Measurements from ENCODE around the gene PRICKLE4. TPM values are rescaled to one million over a fixed set of nuclear protein-coding genes. Genes with fewer than 3 reads are reported as not detected.
"Not testable (repeated sequence)": the region's sequence is repeated elsewhere in the genome, so short reads cannot be mapped to it uniquely, and the experiment has no call there.

The PRICKLE4 gene
- total and polyA plus RNA-seq, 2 of the 13 experiments (the other 11 are each of a cell fraction or from before 2014, with no cell fraction given), result 0.92 to 1.2 TPM

- BruUV-seq (replicated peaks), result no TSS peak
- Histone ChIP-seq H3K9ac (ENCODE audit: insufficient read depth, low read depth, low read length) (no peak overlapping the region), H3K79me2 (ENCODE audit: insufficient read depth, low read length) (no peaks in the 10 kb centered on the region), H3K4me1 (ENCODE audit: insufficient read depth, low read length) (no peaks in the 10 kb centered on the region), H4K20me1 (ENCODE audit: insufficient read depth, low read length) (no peaks in the 10 kb centered on the region), H3K36me3 (replicated peaks in 1 of 2; ENCODE audit: control insufficient read depth in 1 of 2, insufficient read depth in 2 of 2, low read length in 2 of 2) (0 out of 5 replicates have a peak, but pooled peaks cover 0 to 5% of the 10 kb centered on the region in 2 experiments), H3K27me3 (ENCODE audit: control insufficient read depth in 1 of 2, insufficient read depth in 2 of 2, low read length in 2 of 2) (no peaks in the 10 kb centered on the region), H3K4me2 (ENCODE audit: low read depth, low read length) (no peak overlapping the region), H3K4me3 (replicated peaks in 1 of 3; ENCODE audit: insufficient read depth in 1 of 3, low read depth in 2 of 3, low read length in 3 of 3) (no peak overlapping the region), H2AFZ (ENCODE audit: low read length) (no peak overlapping the region), H3K27ac (ENCODE audit: extremely low read length, insufficient read depth, low read length) (no peak overlapping the region), H3K9me3 (ENCODE audit: low read length) (no peaks in the 10 kb centered on the region)
- ChIA-PET CTCF (ENCODE audit: low intra/inter-chr PET ratio, low total read pairs) (no interaction called here), POLR2A (no interaction called here)
- 93% methylated on average over 3 of the region's 3 CpGs for WGBS (ENCODE audit: low lambda C conversion rate)
- intact Hi-C loops (cut with micrococcal nuclease; ENCODE audit: unreplicated experiment) (no loop called here), in situ Hi-C loops (cut with HindIII; ENCODE audit: extremely low pct_ligation_motif_present, low pct_unique_long_range_greater_than_20kb) (no loop called here)
- no peak for TF ChIP-seq BRCA1 (CRISPR knock-in tag; IDR thresholded peaks at IDR 0.05)
- ATAC-seq, result no peak
- FAIRE-seq, result no peak
- DNase-seq (ENCODE audit: low spot score), result no peak
Measured at GRCh38 chr6:41811095-41811494, 30.5 kb downstream of the PRICKLE4 start.

- H3K27me3 ChIP-seq (ENCODE audit: control insufficient read depth in 1 of 2, insufficient read depth in 2 of 2, low read length in 2 of 2); H3K4me2 ChIP-seq (ENCODE audit: low read depth, low read length); H3K27ac ChIP-seq (ENCODE audit: extremely low read length, insufficient read depth, low read length); H3K79me2 ChIP-seq (ENCODE audit: insufficient read depth, low read length); H3K36me3 ChIP-seq (replicated peaks in 1 of 2; ENCODE audit: control insufficient read depth in 1 of 2, insufficient read depth in 2 of 2, low read length in 2 of 2); POLR2A ChIA-PET; intact Hi-C loops (cut with micrococcal nuclease; ENCODE audit: unreplicated experiment); H3K9me3 ChIP-seq (ENCODE audit: low read length); H4K20me1 ChIP-seq (ENCODE audit: insufficient read depth, low read length); ATAC-seq; CTCF ChIA-PET (ENCODE audit: low intra/inter-chr PET ratio, low total read pairs); H3K4me3 ChIP-seq (replicated peaks in 1 of 3; ENCODE audit: insufficient read depth in 1 of 3, low read depth in 2 of 3, low read length in 3 of 3); H2AFZ ChIP-seq (ENCODE audit: low read length); H3K9ac ChIP-seq (ENCODE audit: insufficient read depth, low read depth, low read length); H3K4me1 ChIP-seq (ENCODE audit: insufficient read depth, low read length); FAIRE-seq; BruUV-seq (replicated peaks); in situ Hi-C loops (cut with HindIII; ENCODE audit: extremely low pct_ligation_motif_present, low pct_unique_long_range_greater_than_20kb); DNase-seq (ENCODE audit: low spot score): not testable (repeated sequence)
- 90% methylated on average over 13 of the region's 13 CpGs for WGBS (ENCODE audit: low lambda C conversion rate)
Measured at GRCh38 chr6:41811946-41812345, 31.4 kb downstream of the PRICKLE4 start.

- ChIA-PET CTCF (ENCODE audit: low intra/inter-chr PET ratio, low total read pairs) (no interaction called here), POLR2A (no interaction called here)
- Histone ChIP-seq H3K4me2 (ENCODE audit: low read depth, low read length) (no peak overlapping the region), H3K9me3 (ENCODE audit: low read length) (no peaks in the 10 kb centered on the region), H3K27ac (ENCODE audit: extremely low read length, insufficient read depth, low read length) (no peak overlapping the region), H2AFZ (ENCODE audit: low read length) (no peak overlapping the region), H3K27me3 (ENCODE audit: control insufficient read depth in 1 of 2, insufficient read depth in 2 of 2, low read length in 2 of 2) (no peaks in the 10 kb centered on the region), H3K9ac (ENCODE audit: insufficient read depth, low read depth, low read length) (no peak overlapping the region), H3K4me1 (ENCODE audit: insufficient read depth, low read length) (no peaks in the 10 kb centered on the region), H3K36me3 (replicated peaks in 1 of 2; ENCODE audit: control insufficient read depth in 1 of 2, insufficient read depth in 2 of 2, low read length in 2 of 2) (no peaks in the 10 kb centered on the region), H3K79me2 (ENCODE audit: insufficient read depth, low read length) (no peaks in the 10 kb centered on the region), H3K4me3 (replicated peaks in 1 of 3; ENCODE audit: insufficient read depth in 1 of 3, low read depth in 2 of 3, low read length in 3 of 3) (no peak overlapping the region), H4K20me1 (ENCODE audit: insufficient read depth, low read length) (no peaks in the 10 kb centered on the region)
- 95% methylated on average over 2 of the region's 2 CpGs for WGBS (ENCODE audit: low lambda C conversion rate)
- in situ Hi-C loops (cut with HindIII; ENCODE audit: extremely low pct_ligation_motif_present, low pct_unique_long_range_greater_than_20kb), result no loop called here
- BruUV-seq (replicated peaks), result no TSS peak
- DNase-seq (ENCODE audit: low spot score) (no peak), ATAC-seq (no peak), FAIRE-seq (no peak)
- intact Hi-C loops (cut with micrococcal nuclease; ENCODE audit: unreplicated experiment), result no loop called here
- no peak for TF ChIP-seq KLF16 (CRISPR knock-in tag; IDR thresholded peaks at IDR 0.05)
- no peak for TF ChIP-seq SMAD1 (CRISPR knock-in tag; IDR thresholded peaks at IDR 0.05; ENCODE audit: borderline replicate concordance, low read depth)
- no peak for TF ChIP-seq TMF1 (CRISPR knock-in tag; IDR thresholded peaks at IDR 0.05; ENCODE audit: low read depth)
- TF ChIP-seq ONECUT2 (CRISPR knock-in tag; IDR thresholded peaks at IDR 0.05), result no peak
- no peak for TF ChIP-seq MEIS1 (CRISPR knock-in tag; IDR thresholded peaks at IDR 0.05; ENCODE audit: borderline replicate concordance)
- TF ChIP-seq ZNF546 (CRISPR knock-in tag; conservative IDR thresholded peaks at IDR 0.05), result no peak
- no peak for TF ChIP-seq ZNF580 (CRISPR knock-in tag; IDR thresholded peaks at IDR 0.05; ENCODE audit: borderline replicate concordance, low read depth)
- TF ChIP-seq HINFP (CRISPR knock-in tag; IDR thresholded peaks at IDR 0.05; ENCODE audit: low read depth), result no peak
Measured at GRCh38 chr6:41813469-41813868, 32.9 kb downstream of the PRICKLE4 start.

Measured in HepG2 (cell line).